H9 (cell line): ENCODE measurements around the gene USP34. TPM values are rescaled to one million over a fixed set of nuclear protein-coding genes. Genes with fewer than 3 reads are reported as not detected.

Experiments used
- DNase-seq: peaks from one replicate; pipeline ENCODE4 v3.0.0-alpha.2; 2017
- H2AFZ ChIP-seq: one replicate; pipeline ENCODE4 v1.6.1; 2013; ENCODE audit warnings: mild to moderate bottlenecking, low read length, control low read depth, moderate library complexity
- H2AK5ac ChIP-seq: 2 replicates; pipeline ENCODE4 v1.6.1; 2013; ENCODE audit warnings: low read length, control low read depth, mixed read lengths; ENCODE audit not compliant: insufficient read length
- H2BK120ac ChIP-seq: one replicate; pipeline ENCODE4 v1.6.1; 2013; ENCODE audit warnings: low read depth, mild to moderate bottlenecking, low read length, control low read depth, inconsistent platforms; ENCODE audit not compliant: poor library complexity, severe bottlenecking
- H2BK12ac ChIP-seq: 2 replicates; pipeline ENCODE4 v1.6.1; 2013; ENCODE audit warnings: low read length, control low read depth, mixed read lengths, low read depth; ENCODE audit not compliant: insufficient read length
- H2BK15ac ChIP-seq: 2 replicates; pipeline ENCODE4 v1.6.1; 2013; ENCODE audit warnings: low read depth, low read length, control low read depth
- H2BK20ac ChIP-seq: one replicate; pipeline ENCODE4 v1.6.1; 2013; ENCODE audit warnings: low read depth, mild to moderate bottlenecking, low read length, control low read depth, inconsistent platforms; ENCODE audit not compliant: poor library complexity, severe bottlenecking
- H2BK5ac ChIP-seq: 2 replicates; pipeline ENCODE4 v1.6.1; 2013; ENCODE audit warnings: low read length, control low read depth, mixed read lengths; ENCODE audit not compliant: insufficient read length
- H3K14ac ChIP-seq: 2 replicates; pipeline ENCODE4 v1.6.1; 2013; ENCODE audit warnings: low read length, control low read depth; ENCODE audit not compliant: insufficient read depth
- H3K18ac ChIP-seq: 2 replicates; pipeline ENCODE4 v1.6.1; 2013; ENCODE audit warnings: low read depth, mild to moderate bottlenecking, mixed read lengths, low read length, control low read depth; ENCODE audit not compliant: insufficient read length
- H3K23ac ChIP-seq: 2 replicates; pipeline ENCODE4 v1.6.1; 2013; ENCODE audit warnings: low read length, control low read depth, mixed read lengths, low read depth; ENCODE audit not compliant: insufficient read length
- H3K23me2 ChIP-seq: 2 replicates; pipeline ENCODE4 v1.6.1; 2013; ENCODE audit warnings: low read depth, mild to moderate bottlenecking, mixed read lengths, low read length, control low read depth; ENCODE audit not compliant: insufficient read length, poor library complexity, severe bottlenecking
- H3K27ac ChIP-seq: 2 replicates; pipeline ENCODE4 v1.5.1; 2013; ENCODE audit warnings: low read length, control low read depth, mixed read lengths, low read depth; ENCODE audit not compliant: insufficient read length
- H3K27me3 ChIP-seq: 2 replicates; pipeline ENCODE4 v1.6.1; 2013; ENCODE audit warnings: low read length, control low read depth, inconsistent platforms; ENCODE audit not compliant: insufficient read depth
- H3K4ac ChIP-seq: 2 replicates; pipeline ENCODE4 v1.6.1; 2013; ENCODE audit warnings: low read depth, mild to moderate bottlenecking, control low read depth, inconsistent platforms, low read length, moderate library complexity
- H3K4me1 ChIP-seq: 2 replicates; pipeline ENCODE4 v1.6.1; 2013; ENCODE audit warnings: low read length, control low read depth, inconsistent platforms; ENCODE audit not compliant: insufficient read depth
- H3K4me2 ChIP-seq: 2 replicates; pipeline ENCODE4 v1.6.1; 2013; ENCODE audit warnings: low read length, control low read depth, mixed read lengths; ENCODE audit not compliant: insufficient read length, insufficient read depth
- H3K56ac ChIP-seq: 2 replicates; pipeline ENCODE4 v1.6.1; 2013; ENCODE audit warnings: low read depth, mild to moderate bottlenecking, mixed read lengths, low read length, control low read depth; ENCODE audit not compliant: insufficient read length
- H3K79me1 ChIP-seq: 2 replicates; pipeline ENCODE4 v1.6.1; 2013; ENCODE audit warnings: low read depth, mild to moderate bottlenecking, moderate library complexity, low read length, control low read depth, inconsistent platforms; ENCODE audit not compliant: insufficient read depth, poor library complexity, severe bottlenecking
- H3K79me2 ChIP-seq: 2 replicates; pipeline ENCODE4 v1.6.1; 2013; ENCODE audit warnings: low read length, control low read depth, inconsistent platforms; ENCODE audit not compliant: insufficient read depth
- H3K9ac ChIP-seq: 2 replicates; pipeline ENCODE4 v1.6.1; 2013; ENCODE audit warnings: low read length, control low read depth, mixed read lengths; ENCODE audit not compliant: insufficient read length; ENCODE audit errors: extremely low read depth
- H3K9me3 ChIP-seq: one replicate; pipeline ENCODE4 v1.6.1; 2013; ENCODE audit warnings: low read depth, low read length, inconsistent platforms; ENCODE audit not compliant: control insufficient read depth
- H3T11ph ChIP-seq: one replicate; pipeline ENCODE4 v1.6.1; 2013; ENCODE audit warnings: mild to moderate bottlenecking, low read length, control low read depth, inconsistent platforms
- H4K20me1 ChIP-seq: one replicate; pipeline ENCODE4 v1.6.1; 2013; ENCODE audit not compliant: control insufficient read depth, insufficient read length, insufficient read depth
- H4K5ac ChIP-seq: 2 replicates; pipeline ENCODE4 v1.6.1; 2013; ENCODE audit warnings: low read depth, mild to moderate bottlenecking, mixed read lengths, low read length, control low read depth; ENCODE audit not compliant: insufficient read length
- H4K8ac ChIP-seq: replicated peaks from 2 replicates; pipeline ENCODE4 v1.6.1; 2013; ENCODE audit warnings: low read length, control low read depth, mixed read lengths, low read depth; ENCODE audit not compliant: insufficient read length
- H4K91ac ChIP-seq: 2 replicates; pipeline ENCODE4 v1.6.1; 2013; ENCODE audit warnings: low read depth, mild to moderate bottlenecking, moderate library complexity, mixed read lengths, low read length, control low read depth; ENCODE audit not compliant: insufficient read length
- H3K27ac Mint-ChIP-seq, 3 experiments: 2 replicates in 2 of 3; 3 replicates in 1 of 3; pipeline ENCODE4 v1.8.0; 2020 to 2021; ENCODE audit warnings: mixed read lengths in 3 of 3, mild to moderate bottlenecking in 1 of 3, moderate library complexity in 1 of 3
- H3K27me3 Mint-ChIP-seq: 2 replicates; pipeline ENCODE4 v1.8.0; 2021; ENCODE audit warnings: low read depth, mild to moderate bottlenecking, moderate library complexity, mixed read lengths
- H3K36me3 Mint-ChIP-seq, 3 experiments: 2 replicates in 2 of 3; 3 replicates in 1 of 3; pipeline ENCODE4 v1.8.0; 2020 to 2021; ENCODE audit warnings: low read depth in 3 of 3, mixed read lengths in 3 of 3; ENCODE audit not compliant: insufficient read depth in 1 of 3
- H3K4me1 Mint-ChIP-seq, 2 experiments: 2 replicates each; pipeline ENCODE4 v1.8.0; 2020; ENCODE audit warnings: mixed read lengths in 2 of 2
- H3K4me3 Mint-ChIP-seq, 2 experiments: 2 replicates in 1 of 2; 3 replicates in 1 of 2; pipeline ENCODE4 v1.8.0; 2020 to 2021; ENCODE audit warnings: mild to moderate bottlenecking in 2 of 2, mixed read lengths in 2 of 2, moderate library complexity in 1 of 2
- H3K9me3 Mint-ChIP-seq, 2 experiments: 2 replicates in 1 of 2; 3 replicates in 1 of 2; pipeline ENCODE4 v1.8.0; 2020; ENCODE audit warnings: mild to moderate bottlenecking in 2 of 2, mixed read lengths in 2 of 2, moderate library complexity in 1 of 2
- WGBS: extraction: QIAGEN DNeasy Blood & Tissue Kit; methylation state at CpG from one replicate; pipeline ENCODE4 v1.1.7; 2013; ENCODE audit warnings: missing lambda C conversion rate, low lambda C conversion rate, mixed read lengths; ENCODE audit not compliant: insufficient read length; ENCODE audit errors: extremely low coverage; 5-methylcytosine and 5-hydroxymethylcytosine counted together
- total RNA-seq: library from RNA; stranded (reverse); gene quantifications from 2 replicates; pipeline ENCODE4 v1.2.1, GENCODE V29; 2021
- TF ChIP-seq, protein P1 (sequence below): fragments of 200-600 bp; sonication (generic); conservative IDR thresholded peaks from 3 replicates; pipeline ENCODE4 v1.8.0; 2021; ENCODE audit warnings: antibody characterized with exemption, mild to moderate bottlenecking

Gene USP34
- total RNA-seq, 1 experiment from 2014 or later, result 93.9 TPM

DNA sequence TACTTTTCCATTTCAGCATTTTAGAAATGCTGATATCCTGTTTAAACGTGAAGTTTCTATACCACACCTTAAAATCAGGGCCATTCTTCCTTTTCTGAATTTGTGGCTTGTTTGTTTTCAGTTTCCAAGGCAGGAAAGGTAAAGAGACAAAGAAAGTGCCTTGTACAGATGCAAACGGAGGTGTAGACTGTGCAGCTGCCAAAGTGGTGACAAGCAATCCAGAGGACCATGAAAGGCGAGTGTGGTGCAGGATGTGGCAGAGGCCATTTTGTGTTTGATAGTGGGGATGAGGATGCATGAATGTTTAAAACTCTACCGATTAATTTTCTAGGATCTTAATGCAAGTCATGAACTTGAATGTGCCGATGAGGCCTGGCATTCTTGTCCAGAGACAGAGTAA is 308.2 kb downstream of the USP34 start:
- no peak overlapping the region for H2BK12ac ChIP-seq
- H3K23me2 ChIP-seq, result no peaks in the 10 kb centered on the region
- no peak overlapping the region for H2AK5ac ChIP-seq
- H3K9ac ChIP-seq, result no peak overlapping the region
- H3K27ac ChIP-seq, result no peak overlapping the region
- H4K5ac ChIP-seq, result no peak overlapping the region
- no peaks in the 10 kb centered on the region for H3K79me1 ChIP-seq
- no peak overlapping the region for H2AFZ ChIP-seq
- no peak overlapping the region for H3K56ac ChIP-seq
- H4K20me1 ChIP-seq, result no peaks in the 10 kb centered on the region
- H3T11ph ChIP-seq, result no peak overlapping the region
- no CpG with 5 or more reads among the region's 5 CpGs for WGBS
- H4K8ac ChIP-seq, result no peak overlapping the region
- Mint-ChIP-seq H3K9me3 (peaks cover 0 to 1% of the 10 kb centered on the region in 2 experiments; a peak in 2 of 5 replicates), H3K27ac (no peak overlapping the region), H3K4me3 (no peak overlapping the region), H3K27me3 (no peaks in the 10 kb centered on the region), H3K36me3 (peaks cover 12 to 42% (median 29%) of the 10 kb centered on the region in 3 experiments; a peak in 6 of 7 replicates), H3K4me1 (no peaks in the 10 kb centered on the region)
- no peak overlapping the region for H2BK20ac ChIP-seq
- no peak overlapping the region for H3K23ac ChIP-seq
- TF ChIP-seq, protein P1, sequence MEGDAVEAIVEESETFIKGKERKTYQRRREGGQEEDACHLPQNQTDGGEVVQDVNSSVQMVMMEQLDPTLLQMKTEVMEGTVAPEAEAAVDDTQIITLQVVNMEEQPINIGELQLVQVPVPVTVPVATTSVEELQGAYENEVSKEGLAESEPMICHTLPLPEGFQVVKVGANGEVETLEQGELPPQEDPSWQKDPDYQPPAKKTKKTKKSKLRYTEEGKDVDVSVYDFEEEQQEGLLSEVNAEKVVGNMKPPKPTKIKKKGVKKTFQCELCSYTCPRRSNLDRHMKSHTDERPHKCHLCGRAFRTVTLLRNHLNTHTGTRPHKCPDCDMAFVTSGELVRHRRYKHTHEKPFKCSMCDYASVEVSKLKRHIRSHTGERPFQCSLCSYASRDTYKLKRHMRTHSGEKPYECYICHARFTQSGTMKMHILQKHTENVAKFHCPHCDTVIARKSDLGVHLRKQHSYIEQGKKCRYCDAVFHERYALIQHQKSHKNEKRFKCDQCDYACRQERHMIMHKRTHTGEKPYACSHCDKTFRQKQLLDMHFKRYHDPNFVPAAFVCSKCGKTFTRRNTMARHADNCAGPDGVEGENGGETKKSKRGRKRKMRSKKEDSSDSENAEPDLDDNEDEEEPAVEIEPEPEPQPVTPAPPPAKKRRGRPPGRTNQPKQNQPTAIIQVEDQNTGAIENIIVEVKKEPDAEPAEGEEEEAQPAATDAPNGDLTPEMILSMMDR, result no peak
- H2BK120ac ChIP-seq, result no peak overlapping the region
- no peaks in the 10 kb centered on the region for H3K79me2 ChIP-seq
- H4K91ac ChIP-seq, result no peak overlapping the region
- H2BK15ac ChIP-seq, result no peak overlapping the region
- H3K27me3 ChIP-seq, result no peaks in the 10 kb centered on the region
- no peak overlapping the region for H3K18ac ChIP-seq
- no peak for DNase-seq
- H2BK5ac ChIP-seq, result no peak overlapping the region
- no peaks in the 10 kb centered on the region for H3K9me3 ChIP-seq
- no peak overlapping the region for H3K14ac ChIP-seq
- no peak overlapping the region for H3K4ac ChIP-seq
- H3K4me1 ChIP-seq, result no peaks in the 10 kb centered on the region
- no peak overlapping the region for H3K4me2 ChIP-seq
